ENCODE results near the gene COMMD9.

- TF ChIP-seq CTCF (IDR thresholded peaks at IDR 0.05; ENCODE audit: low read length), result no peak
- TF ChIP-seq EZH2 (IDR thresholded peaks at IDR 0.05; ENCODE audit: borderline replicate concordance, low read length), result no peak
Observed at GRCh38 chr11:36235750-36236149, 53.5 kb downstream of the COMMD9 start.

Measured in OCI-LY1 (cell line).